K562 (cell line): ENCODE results near the gene GNB5. TPM values are rescaled to one million over a fixed set of nuclear protein-coding genes. Genes with fewer than 3 reads are reported as not detected.

Source experiments
- ATAC-seq: fragments of 200-7000 bp; cut with Tn5 transposase; 3 replicates; pipeline ENCODE4 v1.9.1; 2020; ENCODE audit warnings: moderate library complexity
- BruUV-seq: library from RNA; stranded (reverse); fragments of 400-500 nt; replicated peaks from 2 replicates; lab custom pipeline; 2021; lab: Mats Ljungman, UMichigan
- CTCF ChIA-PET: fragments of 300-600 bp; formaldehyde crosslinking; extraction: SDS; loops from one replicate; lab custom pipeline; 2021; ENCODE audit warnings: low intra/inter-chr PET ratio; lab: Yijun Ruan, JAX
- POLR2A ChIA-PET: fragments of 300-600, 350-650 bp; sonication (Branson Sonifier 250); formaldehyde crosslinking; extraction: SDS; loops from one replicate; lab custom pipeline; 2021; ENCODE audit warnings: antibody characterized with exemption, inconsistent platforms; lab: Yijun Ruan, JAX
- DNase-seq, 4 experiments: peaks; one replicate each; pipeline versions ENCODE4 v3.0.0 to v3.0.0-alpha.2; 2011 to 2018; ENCODE audit warnings: low spot score in 3 of 4, mixed read lengths in 3 of 4; ENCODE audit errors: extremely low read depth in 1 of 4
- FAIRE-seq: peaks from 2 replicates; lab custom pipeline; 2011; peaks lifted over from hg19 to GRCh38; lab: Jason Lieb, UNC
- H2AFZ ChIP-seq: 2 replicates; pipeline ENCODE4 v1.6.0; 2011; ENCODE audit warnings: low read depth, low read length, control low read depth, inconsistent platforms
- H3K27ac ChIP-seq: fragments of 200-600 bp; 3 replicates; pipeline ENCODE4 v1.8.0; 2011; ENCODE audit warnings: low read depth, mild to moderate bottlenecking, control low read depth, inconsistent platforms, low read length, moderate library complexity, mixed read lengths; ENCODE audit errors: extremely low read depth
- H3K27me3 ChIP-seq, 2 experiments: fragments of 300-600 bp in 1 of 2; 2 replicates in 1 of 2; 3 replicates in 1 of 2; pipeline versions ENCODE4 v1.6.0 to v1.8.0; 2011; ENCODE audit warnings: inconsistent platforms in 2 of 2, low read length in 2 of 2, mild to moderate bottlenecking in 1 of 2, mixed read lengths in 1 of 2, moderate library complexity in 1 of 2; ENCODE audit not compliant: control insufficient read depth in 2 of 2, insufficient read depth in 2 of 2
- H3K36me3 ChIP-seq: fragments of 300-600 bp; 3 replicates; pipeline ENCODE4 v1.8.0; 2011; ENCODE audit warnings: mild to moderate bottlenecking, low read length, inconsistent platforms; ENCODE audit not compliant: control insufficient read depth, insufficient read depth
- H3K4me1 ChIP-seq, 2 experiments: fragments of 200-600 bp in 1 of 2; replicated peaks in 1 of 2; 2 replicates in 1 of 2; 3 replicates in 1 of 2; pipeline versions ENCODE4 v1.5.1 to v1.8.0; 2011; ENCODE audit warnings: inconsistent platforms in 2 of 2, low read length in 2 of 2, mild to moderate bottlenecking in 1 of 2, mixed read lengths in 1 of 2, moderate library complexity in 1 of 2; ENCODE audit not compliant: control insufficient read depth in 2 of 2, insufficient read depth in 2 of 2
- H3K4me2 ChIP-seq: 2 replicates; pipeline ENCODE4 v1.6.1; 2011; ENCODE audit warnings: low read length, control low read depth, inconsistent platforms, mixed read lengths; ENCODE audit not compliant: insufficient read depth
- H3K4me3 ChIP-seq: fragments of 200-600 bp; sonication (generic), shearing (Covaris generic); 2 replicates; pipeline ENCODE4 v1.5.1; 2016; ENCODE audit warnings: control low read depth, inconsistent platforms
- H3K79me2 ChIP-seq: fragments of 200-600 bp; 3 replicates; pipeline ENCODE4 v1.8.0; 2011; ENCODE audit warnings: low read length, inconsistent platforms; ENCODE audit not compliant: control insufficient read depth, insufficient read depth
- H3K9ac ChIP-seq, 2 experiments: 2 replicates each; pipeline versions ENCODE4 v1.6.0 to v1.6.1; 2011; ENCODE audit warnings: low read depth in 2 of 2, low read length in 2 of 2, control low read depth in 1 of 2, inconsistent platforms in 1 of 2, mild to moderate bottlenecking in 1 of 2, mixed read lengths in 1 of 2; ENCODE audit not compliant: insufficient read depth in 1 of 2
- H3K9me1 ChIP-seq: one replicate; pipeline ENCODE4 v1.6.0; 2011; ENCODE audit warnings: inconsistent platforms, mild to moderate bottlenecking, low read length, moderate library complexity; ENCODE audit not compliant: control insufficient read depth, insufficient read depth
- H3K9me3 ChIP-seq: replicated peaks from 2 replicates; pipeline ENCODE4 v1.5.1; 2011; ENCODE audit warnings: low read depth, low read length, inconsistent platforms; ENCODE audit not compliant: control insufficient read depth, insufficient read depth
- H4K20me1 ChIP-seq: replicated peaks from 2 replicates; pipeline ENCODE4 v1.6.1; 2011; ENCODE audit warnings: low read length, inconsistent platforms, mixed read lengths; ENCODE audit not compliant: control insufficient read depth, insufficient read depth
- ASH1L ChIP-seq: fragments of 450-650 bp; IDR thresholded peaks from 2 replicates; pipeline ENCODE4 v1.6.1; 2018; ENCODE audit warnings: borderline replicate concordance, mild to moderate bottlenecking, low read depth; ENCODE audit not compliant: partially characterized antibody
- MEIS2 ChIP-seq: fragments of 450-650 bp; IDR thresholded peaks from 2 replicates; pipeline ENCODE4 v1.6.1; 2014; ENCODE audit warnings: mild to moderate bottlenecking; ENCODE audit not compliant: partially characterized antibody
- RFX5 ChIP-seq: IDR thresholded peaks from 2 replicates; pipeline ENCODE4 v1.6.1; 2011; ENCODE audit warnings: low read depth, mild to moderate bottlenecking, improper control_type of control experiment, low read length
- ZNF75A ChIP-seq: fragments of 450-650 bp; formaldehyde crosslinking; IDR thresholded peaks from 2 replicates; pipeline ENCODE4 v1.4.0; 2020; ENCODE audit warnings: mild to moderate bottlenecking
- WGBS: fragments of 100-300 bp; shearing (Covaris generic); methylation state at CpG from one replicate; pipeline ENCODE4 v1.1.6; 2016; ENCODE audit warnings: low coverage, mixed read lengths; ENCODE audit not compliant: insufficient coverage; ENCODE audit errors: missing lambda C conversion rate; 5-methylcytosine and 5-hydroxymethylcytosine counted together
- in situ Hi-C: fragments of 300-500 bp; cut with MboI; formaldehyde crosslinking; loops from 4 replicates; pipeline ENCODE4 v1.15.0; 2018; ENCODE audit warnings: inconsistent platforms, mixed read lengths
- intact Hi-C: fragments of 100-400 bp; cut with micrococcal nuclease; formaldehyde crosslinking; loops from 2 replicates; pipeline ENCODE4 v1.14.2; 2022
- polyA plus RNA-seq, 8 experiments: library from polyadenylated mRNA; depleted of rRNA in 4 of 8; stranded (reverse) in 5 of 8; unstranded in 3 of 8; fragments of >200 nt; fragmentation: Nextera tagmentation in 2 of 8; fragmentation: Illumina TruSeq in 1 of 8; extraction: Ambion mirVana in 2 of 8; extraction: Trizol in 1 of 8; gene quantifications; 2 replicates each; pipeline versions ENCODE4 v1.2.1 to v1.2.3, GENCODE V29; 2011 to 2014; ENCODE audit warnings: inconsistent platforms in 1 of 8, missing spikeins in 1 of 8
- total RNA-seq, 7 experiments: library from RNA; depleted of rRNA in 6 of 7; stranded (reverse); fragments of >200 nt in 6 of 7; fragmentation: Illumina TruSeq in 2 of 7; extraction: Trizol in 2 of 7; gene quantifications; 2 replicates each; pipeline versions ENCODE4 v1.2.1 to v1.2.3, GENCODE V29; 2011 to 2021; ENCODE audit warnings: low replicate concordance in 1 of 7
- TF ChIP-seq, protein P1 (sequence below): fragments of 250-450 bp; sonication (Bioruptor Pico); IDR thresholded peaks from 2 replicates; pipeline ENCODE4 v1.5.0; 2021; ENCODE audit warnings: mild to moderate bottlenecking, moderate library complexity
- TF ChIP-seq, protein P2 (sequence below), 2 experiments: IDR thresholded peaks in 1 of 2; conservative IDR thresholded peaks in 1 of 2; 2 replicates each; pipeline ENCODE4 v1.6.1; 2016; ENCODE audit warnings: low read depth in 2 of 2, mild to moderate bottlenecking in 1 of 2, missing compliant biosample characterization in 1 of 2, missing genetic modification characterization in 1 of 2, moderate library complexity in 1 of 2
- TF ChIP-seq, protein P3 (sequence below): fragments of 250-450 bp; sonication (Bioruptor Pico); IDR thresholded peaks from 2 replicates; pipeline ENCODE4 v1.5.0; 2021
- TF ChIP-seq, protein P4 (sequence below): fragments of 200-800 bp; sonication (Bioruptor generic); IDR thresholded peaks from 2 replicates; pipeline ENCODE4 v1.6.1; 2017; ENCODE audit warnings: missing genetic modification characterization, missing compliant biosample characterization

GNB5 gene
- total and polyA plus RNA-seq, 9 of the 15 experiments (the other 6 are each of a cell fraction or from before 2014, with no cell fraction given): 0.11 to 2.1 (median 0.77) TPM

DNA sequence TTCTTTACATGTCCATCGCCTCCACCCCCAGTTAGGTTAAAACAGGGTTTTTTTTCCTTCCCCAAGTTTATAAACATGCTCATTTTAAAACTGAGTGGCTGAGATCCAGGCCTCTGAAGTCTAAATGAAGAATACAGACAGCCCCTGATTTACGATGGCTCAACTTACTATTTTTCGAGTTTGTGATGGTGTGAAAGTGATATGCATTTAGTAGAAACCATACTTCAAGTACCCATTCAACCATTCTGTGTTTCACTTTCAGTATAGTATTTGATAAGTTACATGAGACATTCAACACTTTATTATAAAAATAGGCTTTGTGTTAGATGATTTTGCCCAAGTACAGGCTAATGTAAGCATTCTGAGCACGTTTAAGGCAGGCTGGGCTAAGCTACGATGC is 30.5 kb upstream of the GNB5 start:
- FAIRE-seq (no peak), DNase-seq (no peak), ATAC-seq (no peak)
- intact Hi-C loops (no loop called here), in situ Hi-C loops (no loop called here)
- H4K20me1 ChIP-seq: no peaks in the 10 kb centered on the region
- H3K9ac ChIP-seq: no peak overlapping the region
- no peak overlapping the region for H3K4me2 ChIP-seq
- CTCF ChIA-PET: no interaction called here
- 2% methylated on average over 5 of the region's 5 CpGs for WGBS
- no TSS peak for BruUV-seq
- H3K9me3 ChIP-seq: no peaks in the 10 kb centered on the region
- no peaks in the 10 kb centered on the region for H3K36me3 ChIP-seq
- peaks cover 19 to 21% of the 10 kb centered on the region in 2 experiments for H3K27me3 ChIP-seq
- H3K4me1 ChIP-seq: peaks cover 0 to 2% of the 10 kb centered on the region in 2 experiments; a peak in 1 of 5 replicates
- TF ChIP-seq, protein P1, sequence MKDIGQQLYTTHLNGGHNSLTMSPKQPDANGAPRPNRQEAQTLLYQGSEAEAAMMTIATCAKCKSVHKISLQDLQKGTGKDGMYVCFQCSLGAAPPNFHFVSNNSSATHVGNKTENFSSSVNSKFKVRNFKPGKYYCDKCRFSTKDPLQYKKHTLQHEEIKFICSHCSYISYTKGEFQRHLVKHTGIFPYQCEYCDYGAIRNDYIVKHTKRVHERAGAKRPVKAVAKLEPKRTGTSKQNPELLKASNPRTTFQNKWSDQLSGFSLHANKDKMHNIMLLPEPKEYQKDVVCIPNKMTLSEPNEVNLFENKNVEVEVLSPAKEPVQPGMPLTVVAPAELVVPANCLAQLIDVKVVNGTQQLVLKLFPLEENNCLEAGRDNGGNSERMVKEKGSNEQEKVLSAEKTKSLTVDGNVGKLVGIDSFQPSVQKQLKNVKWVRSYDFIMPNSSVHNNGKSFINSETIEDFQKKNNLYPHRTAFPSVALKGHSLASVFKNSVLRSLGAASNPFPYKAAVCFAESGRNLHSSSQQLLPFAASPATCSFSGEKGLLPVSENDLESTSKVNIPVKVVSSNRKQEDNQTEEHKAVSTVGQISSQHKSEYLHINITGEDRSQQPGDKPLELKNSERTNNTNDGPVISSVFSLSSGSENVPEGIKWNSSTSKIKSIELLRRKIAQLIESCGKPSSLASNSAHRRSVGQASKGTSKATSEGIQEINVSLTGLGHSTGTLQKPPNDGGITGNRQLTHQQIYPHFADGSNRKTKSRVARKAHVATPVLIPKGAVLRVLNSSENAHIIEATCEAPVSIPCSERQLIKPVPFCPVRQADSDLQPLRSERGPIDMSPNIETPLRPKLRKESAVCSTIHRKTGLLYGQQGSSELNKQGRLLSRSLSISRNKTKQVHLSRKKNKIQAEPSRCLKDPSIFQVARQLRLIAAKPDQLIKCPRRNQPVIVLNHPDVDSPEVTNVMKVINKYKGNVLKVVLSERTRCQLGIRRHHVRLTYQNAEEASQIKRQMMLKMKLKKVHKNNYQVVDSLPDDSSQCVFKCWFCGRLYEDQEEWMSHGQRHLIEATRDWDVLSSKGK (CRISPR knock-in tag): no peak
- TF ChIP-seq, protein P2, sequence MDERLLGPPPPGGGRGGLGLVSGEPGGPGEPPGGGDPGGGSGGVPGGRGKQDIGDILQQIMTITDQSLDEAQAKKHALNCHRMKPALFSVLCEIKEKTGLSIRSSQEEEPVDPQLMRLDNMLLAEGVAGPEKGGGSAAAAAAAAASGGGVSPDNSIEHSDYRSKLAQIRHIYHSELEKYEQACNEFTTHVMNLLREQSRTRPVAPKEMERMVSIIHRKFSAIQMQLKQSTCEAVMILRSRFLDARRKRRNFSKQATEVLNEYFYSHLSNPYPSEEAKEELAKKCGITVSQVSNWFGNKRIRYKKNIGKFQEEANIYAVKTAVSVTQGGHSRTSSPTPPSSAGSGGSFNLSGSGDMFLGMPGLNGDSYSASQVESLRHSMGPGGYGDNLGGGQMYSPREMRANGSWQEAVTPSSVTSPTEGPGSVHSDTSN (CRISPR knock-in tag; IDR thresholded peaks at IDR 0.05; ENCODE audit: low read depth): no peak
- TF ChIP-seq, protein P2 (tag; conservative IDR thresholded peaks at IDR 0.05; ENCODE audit: low read depth): peak; percentile 53
- TF ChIP-seq, protein P3, sequence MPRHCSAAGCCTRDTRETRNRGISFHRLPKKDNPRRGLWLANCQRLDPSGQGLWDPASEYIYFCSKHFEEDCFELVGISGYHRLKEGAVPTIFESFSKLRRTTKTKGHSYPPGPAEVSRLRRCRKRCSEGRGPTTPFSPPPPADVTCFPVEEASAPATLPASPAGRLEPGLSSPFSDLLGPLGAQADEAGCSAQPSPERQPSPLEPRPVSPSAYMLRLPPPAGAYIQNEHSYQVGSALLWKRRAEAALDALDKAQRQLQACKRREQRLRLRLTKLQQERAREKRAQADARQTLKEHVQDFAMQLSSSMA: no peak
- no peak for TF ChIP-seq RFX5
- TF ChIP-seq ASH1L: no peak
- TF ChIP-seq, protein P4, sequence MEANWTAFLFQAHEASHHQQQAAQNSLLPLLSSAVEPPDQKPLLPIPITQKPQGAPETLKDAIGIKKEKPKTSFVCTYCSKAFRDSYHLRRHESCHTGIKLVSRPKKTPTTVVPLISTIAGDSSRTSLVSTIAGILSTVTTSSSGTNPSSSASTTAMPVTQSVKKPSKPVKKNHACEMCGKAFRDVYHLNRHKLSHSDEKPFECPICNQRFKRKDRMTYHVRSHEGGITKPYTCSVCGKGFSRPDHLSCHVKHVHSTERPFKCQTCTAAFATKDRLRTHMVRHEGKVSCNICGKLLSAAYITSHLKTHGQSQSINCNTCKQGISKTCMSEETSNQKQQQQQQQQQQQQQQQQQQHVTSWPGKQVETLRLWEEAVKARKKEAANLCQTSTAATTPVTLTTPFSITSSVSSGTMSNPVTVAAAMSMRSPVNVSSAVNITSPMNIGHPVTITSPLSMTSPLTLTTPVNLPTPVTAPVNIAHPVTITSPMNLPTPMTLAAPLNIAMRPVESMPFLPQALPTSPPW: no peak
- TF ChIP-seq ZNF75A: no peak
- peak; percentile 34 for TF ChIP-seq MEIS2
- H3K4me3 ChIP-seq: no peak overlapping the region
- H3K9me1 ChIP-seq: no peaks in the 10 kb centered on the region
- H2AFZ ChIP-seq: no peak overlapping the region
- H3K27ac ChIP-seq: no peak overlapping the region
- POLR2A ChIA-PET: interaction anchor here (0.6 kb wide), 1 partner anchor 25 kb away, joined by 3 read pairs; no protein-coding TSS in a partner anchor
- H3K79me2 ChIP-seq: no peaks in the 10 kb centered on the region
